ENCODE data around the gene PDE4B.

Gene PDE4B

DNA sequence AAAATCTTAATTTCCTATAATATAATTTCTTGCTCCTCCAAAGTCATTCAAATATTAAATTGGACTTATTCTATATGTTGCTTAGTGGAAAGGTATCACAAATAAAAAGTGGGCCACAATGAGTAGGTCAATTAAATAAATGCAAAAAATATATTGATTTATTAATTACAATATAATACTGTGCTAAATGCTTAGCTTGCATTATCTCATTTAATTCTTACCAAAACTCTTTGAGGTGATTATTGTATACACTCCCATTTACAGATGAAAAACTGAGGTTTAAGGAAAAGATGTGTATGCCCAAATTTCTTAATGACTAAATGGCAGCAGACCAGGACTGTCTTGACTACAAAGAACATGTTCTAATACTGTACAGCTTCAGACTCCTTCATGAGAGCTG is 415.9 kb downstream of the PDE4B start:
- no peak for DNase-seq

GRCh38 chr1:66210635-66211244 is 418.0 kb downstream of the PDE4B start:
- DNase-seq: no peak

DNA sequence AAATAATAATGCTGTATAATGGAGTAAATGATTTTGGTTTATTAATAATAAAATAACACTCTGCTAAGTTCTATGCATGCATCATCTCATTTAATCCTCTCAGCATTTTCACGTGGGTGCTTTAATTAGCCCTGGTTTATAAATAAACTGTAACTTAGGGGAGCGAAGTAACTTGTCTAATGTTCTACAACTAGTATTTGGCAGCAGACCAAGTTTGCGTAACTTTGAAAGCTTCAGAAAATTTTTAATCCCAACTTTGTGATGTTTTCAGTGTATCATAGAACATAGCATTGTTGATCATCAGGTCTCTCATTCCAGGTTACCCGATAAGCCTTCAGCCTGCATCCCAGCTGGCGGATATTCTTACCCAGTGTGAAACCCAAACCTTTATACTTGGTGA is 418.8 kb downstream of the PDE4B start:
- no peak for DNase-seq

- DNase-seq: no peak
Observed at GRCh38 chr1:66213491-66213890, 420.8 kb downstream of the PDE4B start.

DNA sequence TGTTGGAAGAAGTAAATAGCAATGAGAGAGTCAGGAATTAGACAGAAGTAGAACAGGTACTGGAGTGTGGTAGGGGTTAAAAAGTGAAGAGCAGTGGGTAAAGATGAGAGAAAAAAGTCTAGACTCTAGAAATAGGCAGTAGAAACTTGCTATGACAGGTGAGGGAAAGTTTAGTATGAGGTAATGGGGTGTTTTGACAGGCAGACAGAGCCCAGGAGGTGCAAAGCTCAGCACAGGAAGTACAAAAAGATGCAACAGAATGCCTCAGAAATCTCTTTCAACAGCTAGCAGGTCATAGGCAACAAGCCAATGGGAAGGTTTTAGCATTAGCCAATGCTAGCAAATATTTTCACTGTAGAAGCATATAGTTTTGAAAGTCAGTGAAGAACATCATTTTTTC is 422.2 kb downstream of the PDE4B start:
- DNase-seq: no peak

DNA sequence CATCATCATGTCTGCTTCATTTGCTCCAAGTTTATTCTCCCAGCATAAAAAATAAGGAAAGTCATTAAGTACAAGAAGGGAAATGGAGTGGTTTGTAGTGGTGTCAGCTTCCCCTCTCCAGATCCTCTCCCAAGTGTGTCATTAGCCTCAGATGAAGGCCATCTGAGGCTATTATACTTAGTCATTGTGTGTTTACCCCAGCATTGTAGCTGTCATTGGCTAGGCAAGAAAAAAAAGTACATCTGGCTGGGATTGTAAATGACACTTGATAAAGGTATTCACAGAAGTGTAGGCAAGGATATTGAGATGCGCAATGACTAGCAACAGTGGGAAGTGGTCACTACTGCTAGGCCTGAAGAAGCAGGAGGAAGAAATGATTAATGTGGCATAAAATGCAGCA is 424.3 kb downstream of the PDE4B start:
- no peak for DNase-seq

DNA sequence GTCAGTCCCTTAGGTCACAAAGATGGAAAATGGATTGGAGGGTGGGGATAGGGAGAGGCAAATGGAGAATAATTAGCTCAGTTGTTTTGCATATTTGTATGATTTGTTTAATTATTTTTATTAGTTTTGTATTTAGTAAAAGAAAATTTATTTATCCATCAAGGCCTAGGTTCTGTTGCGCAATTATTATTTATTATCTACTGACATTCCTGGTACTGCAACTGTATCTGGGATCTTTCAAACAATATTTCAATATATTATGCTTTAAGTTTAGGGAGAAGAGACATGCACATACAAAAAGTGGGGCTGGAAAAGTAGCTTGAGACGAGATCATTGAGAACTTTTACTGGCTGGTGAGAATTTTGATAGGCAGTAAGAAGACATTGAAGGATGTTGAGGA is 424.9 kb downstream of the PDE4B start:
- no peak for DNase-seq

GRCh38 chr1:66220477-66220876 is 427.8 kb downstream of the PDE4B start:
- DNase-seq: no peak

DNA sequence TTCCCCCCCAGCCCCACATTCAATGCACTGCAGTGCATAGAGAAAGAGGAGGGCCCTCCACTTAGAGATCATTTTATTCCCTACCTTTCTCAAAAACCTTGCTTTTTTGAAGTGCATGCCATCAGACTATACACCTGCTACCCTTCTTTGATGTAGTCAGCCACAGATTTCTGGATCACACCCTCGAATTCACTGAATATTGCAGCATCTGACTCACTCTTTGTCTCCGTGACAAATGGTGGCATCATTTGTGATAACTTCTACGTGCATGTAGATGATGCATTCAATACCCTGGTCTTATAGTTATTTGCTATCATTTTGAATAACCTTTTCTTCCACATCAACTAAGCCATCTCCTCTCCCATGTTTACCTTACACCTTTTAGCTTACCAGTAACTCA is 431.0 kb downstream of the PDE4B start:
- no peak for DNase-seq

- DNase-seq: no peak
Observed at GRCh38 chr1:66226985-66227384, 434.3 kb downstream of the PDE4B start.

GRCh38 chr1:66227966-66228365 is 435.3 kb downstream of the PDE4B start:
- no peak for DNase-seq

GRCh38 chr1:66231217-66231616 is 438.5 kb downstream of the PDE4B start:
- no peak for DNase-seq

DNA sequence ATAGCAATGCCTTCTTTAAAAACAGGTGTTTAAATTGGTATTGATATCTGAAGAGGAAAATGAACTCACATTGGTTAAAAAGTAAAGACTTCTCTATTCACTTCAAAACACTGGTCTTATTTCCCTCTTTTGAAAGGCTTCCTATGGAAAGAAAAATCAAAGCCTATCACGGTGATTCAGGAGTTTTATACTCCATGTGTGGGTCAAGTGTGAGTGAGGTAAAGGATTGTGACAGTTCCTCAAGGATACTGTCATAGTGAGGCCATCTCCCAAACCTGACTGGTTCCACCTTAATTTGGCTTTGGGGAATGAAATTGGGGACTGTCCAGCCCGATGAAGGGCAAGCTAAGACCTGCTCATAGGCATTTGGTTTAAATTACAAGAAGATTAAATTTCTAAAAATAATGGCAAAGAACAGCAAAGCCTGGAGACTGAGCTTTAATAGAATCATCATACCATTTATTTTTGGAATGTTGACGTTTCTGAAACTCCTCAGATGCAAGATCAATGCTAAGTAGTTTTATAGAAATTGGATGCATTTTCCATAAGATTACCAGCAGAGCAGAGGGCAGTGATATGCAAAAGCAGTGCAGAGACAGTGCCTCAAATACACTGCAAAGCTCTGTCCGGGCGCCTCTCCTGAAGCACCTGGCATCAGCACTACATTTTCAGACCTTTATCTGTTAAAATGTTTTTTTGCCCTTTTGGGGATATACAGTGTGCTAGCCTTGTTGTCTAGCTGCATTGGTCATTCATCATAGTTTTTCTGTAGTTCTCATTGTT is 439.2 kb downstream of the PDE4B start:
- no peak for DNase-seq

DNA sequence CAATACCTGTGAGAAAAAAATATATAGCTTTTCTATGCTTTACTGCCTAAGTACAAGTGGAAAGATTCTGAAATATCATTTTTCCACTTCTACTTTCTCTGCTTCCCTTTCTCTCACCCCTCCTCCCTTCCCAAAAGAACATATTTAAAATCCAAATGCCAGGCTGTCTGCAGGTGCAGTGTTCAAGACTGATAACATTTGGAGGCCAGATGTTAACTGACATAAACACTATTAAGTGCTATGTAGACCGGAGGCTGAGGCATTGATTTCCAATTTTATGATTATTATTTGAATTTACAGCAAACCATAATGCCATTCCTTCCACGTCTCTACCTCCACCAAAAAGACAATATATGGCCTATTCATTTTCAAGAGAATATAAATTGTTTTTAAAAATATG is 444.3 kb downstream of the PDE4B start:
- DNase-seq: no peak

DNA sequence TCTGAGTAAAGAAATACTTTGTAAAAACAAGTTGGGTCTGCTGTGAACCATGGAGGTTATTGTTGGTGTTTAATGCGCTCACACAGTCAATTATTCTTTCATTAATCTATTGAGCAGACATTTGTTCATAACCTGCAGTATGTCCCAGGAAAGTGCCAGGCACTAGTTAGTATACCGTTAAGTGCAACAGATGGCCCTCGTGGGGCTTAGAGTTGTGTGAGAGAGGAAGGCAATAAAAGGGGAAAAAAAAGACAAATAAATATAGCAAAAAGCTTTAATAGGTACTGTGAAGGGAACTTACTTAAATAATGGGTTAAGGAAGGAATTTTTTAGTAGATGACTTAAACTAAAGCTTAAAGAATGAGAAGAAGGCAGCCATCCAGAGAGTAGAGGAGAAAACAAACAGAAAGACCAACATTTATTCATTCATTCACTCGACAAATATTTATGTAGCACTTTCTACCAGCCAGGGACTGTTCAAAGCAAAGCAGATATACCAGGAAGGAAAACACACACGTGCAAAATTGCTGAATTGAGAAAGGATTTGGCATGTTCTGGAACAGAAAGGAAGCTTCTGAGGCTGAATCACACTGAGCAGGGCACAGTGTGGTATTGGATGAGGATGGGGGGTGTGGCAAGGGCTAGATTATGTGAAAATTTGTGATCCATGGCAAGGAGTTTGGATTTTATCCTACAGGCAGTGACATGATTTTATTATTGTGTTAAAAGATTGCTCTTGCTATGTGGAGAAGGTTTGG is 445.2 kb downstream of the PDE4B start:
- no peak for DNase-seq

- no peak for DNase-seq
Observed at GRCh38 chr1:66239834-66240233, 447.1 kb downstream of the PDE4B start.

DNA sequence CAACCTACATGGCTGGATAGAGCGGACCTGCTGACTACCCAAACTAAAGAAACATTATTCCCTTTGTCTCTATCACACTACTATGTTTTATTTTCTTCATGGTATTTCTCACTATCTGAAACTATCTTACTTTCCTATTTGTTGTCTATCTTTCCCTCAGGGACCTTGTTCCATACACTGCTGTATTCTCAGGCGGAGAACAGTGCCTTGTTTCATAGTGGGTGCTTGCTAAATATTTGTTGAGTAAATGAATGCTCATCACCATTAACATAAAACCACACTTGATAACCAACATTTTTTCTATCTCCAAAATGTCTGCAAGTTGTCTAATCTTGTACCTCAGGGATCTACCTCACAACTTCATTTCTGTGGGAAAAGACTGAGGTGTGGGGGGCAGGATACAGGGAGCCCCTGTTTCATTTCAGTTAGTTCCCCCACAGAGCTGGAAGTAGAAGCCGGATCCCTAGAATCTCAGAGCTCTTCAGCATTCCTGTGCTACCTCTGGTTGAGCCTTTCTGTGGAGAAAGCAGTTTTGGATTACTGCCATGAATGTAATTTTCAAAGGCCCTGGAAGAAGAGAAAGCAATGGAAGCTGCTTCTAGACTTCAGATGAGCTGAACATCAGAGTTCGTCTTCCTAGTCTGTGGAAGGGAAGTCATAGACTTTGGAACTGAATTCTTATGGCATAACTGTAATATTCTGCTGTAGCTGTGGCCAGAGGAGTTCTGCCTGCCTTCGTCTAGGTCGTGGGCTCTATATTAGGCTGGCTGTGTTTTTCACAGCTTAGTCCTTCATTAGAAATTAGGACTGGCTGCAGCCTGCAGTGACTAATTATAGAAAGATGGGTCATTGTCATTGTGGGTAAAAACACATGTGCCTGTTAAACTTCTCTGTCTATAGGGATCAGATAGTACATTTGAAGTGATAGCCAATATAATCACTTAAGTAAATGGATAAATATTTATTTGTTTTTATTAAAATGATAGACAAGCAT is 448.1 kb downstream of the PDE4B start:
- DNase-seq: no peak

DNA sequence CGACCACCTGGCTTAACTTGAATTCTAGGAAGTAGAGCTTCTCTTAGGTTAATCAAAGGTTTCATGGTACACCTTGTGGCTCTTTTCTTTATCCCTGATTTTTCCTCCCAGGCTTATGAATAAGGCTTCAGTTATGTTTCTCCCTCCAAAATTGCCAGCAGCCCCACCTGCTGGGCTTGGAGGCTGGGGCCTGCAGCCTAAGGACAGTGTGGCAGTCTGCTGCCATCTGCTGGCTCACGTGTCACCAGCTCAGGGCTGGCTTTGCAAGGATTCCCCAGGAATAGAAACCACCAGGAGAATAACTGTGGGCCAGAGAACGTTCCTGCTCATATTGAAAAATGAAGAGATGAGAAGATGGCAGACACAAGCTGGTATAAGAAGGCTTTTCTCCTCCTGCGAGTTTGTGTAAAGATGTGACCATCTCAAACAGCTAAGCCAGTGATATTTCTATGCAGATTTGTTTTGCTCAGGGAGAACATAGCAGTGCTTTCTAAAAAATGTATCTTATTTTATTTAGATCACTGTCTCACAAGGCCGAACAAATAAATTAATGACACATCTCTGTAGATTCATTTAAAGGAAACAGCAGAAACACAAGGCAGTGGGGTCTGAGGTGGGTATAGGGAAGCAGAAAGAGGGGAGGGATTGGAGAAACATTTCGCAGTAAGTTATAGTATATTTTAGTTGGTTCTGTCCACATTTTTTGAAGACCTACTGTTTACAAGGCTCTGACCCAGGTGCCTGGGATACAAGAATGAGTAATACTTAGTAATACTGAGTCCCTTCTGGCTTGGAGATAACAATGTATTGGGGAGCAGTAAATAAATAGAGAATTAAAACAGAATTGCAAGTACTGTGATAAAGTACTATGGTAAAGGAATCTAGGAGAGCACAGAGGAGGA is 450.2 kb downstream of the PDE4B start:
- peak; percentile 76 to 82 for DNase-seq

- peak in 1 of 2 experiments; percentile 26 for DNase-seq
Observed at GRCh38 chr1:66243548-66244130, 450.9 kb downstream of the PDE4B start.

GRCh38 chr1:66244429-66244828 is 451.7 kb downstream of the PDE4B start:
- DNase-seq: no peak

GRCh38 chr1:66245691-66246090 is 453.0 kb downstream of the PDE4B start:
- DNase-seq: no peak
